Spleen (tissue), 7 donors: ENCODE measurements around the gene CXADR.

Experiments
- CTCF ChIP-seq, 11 experiments: fragments of 200-600 bp in 7 of 11; fragments of 450-650 bp in 4 of 11; sonication (generic) in 4 of 11; IDR thresholded peaks in 8 of 11; conservative IDR thresholded peaks in 3 of 11; 1 replicate in 7 of 11; 2 replicates in 4 of 11; pipeline versions ENCODE4 v1.4.0 to v1.8.0; 2016 to 2021; ENCODE audit warnings: antibody characterized with exemption in 11 of 11, inconsistent platforms in 4 of 11, mild to moderate bottlenecking in 1 of 11
- POLR2A ChIP-seq, 3 donors: fragments of 450-650 bp; IDR thresholded peaks; one replicate each; pipeline ENCODE4 v1.5.1; 2017; ENCODE audit warnings: antibody characterized with exemption in 3 of 3, mild to moderate bottlenecking in 1 of 3
- donor health status: DM: no; HTN: no; CAD: no; lungs with moderate emphysema.
- donor health status: DM: no; HTN: no; CAD: no.
- donor health status: DM: no; HTN: no; CAD: no.

GRCh38 chr21:17613242-17613676 is 100.4 kb downstream of the CXADR start:
- TF ChIP-seq POLR2A (IDR thresholded peaks at IDR 0.05) (no peak), CTCF (IDR thresholded peaks at IDR 0.05 in 8 of 11, conservative IDR thresholded peaks at IDR 0.05 in 3 of 11) (no peak)
